Measurements from ENCODE around the gene RAB11FIP4.
"Not testable (repeated sequence)": the region's sequence is repeated elsewhere in the genome, so short reads cannot be mapped to it uniquely, and the experiment has no call there.

The RAB11FIP4 gene

DNA sequence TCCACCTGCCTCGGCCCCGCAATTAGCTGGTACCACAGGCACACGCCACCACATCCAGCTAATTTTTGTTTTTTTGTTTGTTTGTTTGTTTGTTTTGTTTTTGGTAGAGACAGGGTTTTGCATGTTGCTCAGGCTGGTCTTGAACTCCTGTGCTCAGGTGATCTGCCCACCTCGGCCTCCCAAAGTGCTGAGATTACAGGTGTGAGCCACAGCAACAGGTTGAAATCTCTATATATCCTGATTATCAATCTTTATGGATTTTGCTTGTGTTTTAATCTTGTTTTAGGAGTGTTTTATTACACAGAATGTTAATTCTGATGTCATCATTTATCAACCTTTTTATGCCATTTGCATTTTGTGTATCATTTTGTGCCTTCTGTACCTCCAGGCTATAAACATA, 48.2 kb downstream of the RAB11FIP4 start:
- Histone ChIP-seq H3K9ac (ENCODE audit: low read length) (no peak overlapping the region), H3F3A (ENCODE audit: insufficient read depth) (no peaks in the 10 kb centered on the region), H3K27ac (ENCODE audit: low read depth, low read length) (no peak overlapping the region), H3K27me3 (ENCODE audit: low read length) (no peaks in the 10 kb centered on the region), H3K4me2 (ENCODE audit: low read depth, low read length, poor library complexity, severe bottlenecking) (no peak overlapping the region), H2AFZ (ENCODE audit: low read depth, low read length, severe bottlenecking) (no peak overlapping the region), H3K9me2 (replicated peaks; ENCODE audit: insufficient read depth, low read length) (no peaks in the 10 kb centered on the region), H4K20me1 (ENCODE audit: low read depth, low read length) (no peaks in the 10 kb centered on the region), H3K9me3 (ENCODE audit: insufficient read depth, low read length) (no peaks in the 10 kb centered on the region), H3K36me3 (ENCODE audit: low read length) (no peaks in the 10 kb centered on the region), H3K4me3 (ENCODE audit: insufficient read depth, low read length, poor library complexity, severe bottlenecking) (no peak overlapping the region), H3K79me2 (ENCODE audit: insufficient read depth, low read length) (no peaks in the 10 kb centered on the region)
- no peak for TF ChIP-seq EZH2phosphoT487 (conservative IDR thresholded peaks at IDR 0.05; ENCODE audit: low read length)
- TF ChIP-seq, protein P1, sequence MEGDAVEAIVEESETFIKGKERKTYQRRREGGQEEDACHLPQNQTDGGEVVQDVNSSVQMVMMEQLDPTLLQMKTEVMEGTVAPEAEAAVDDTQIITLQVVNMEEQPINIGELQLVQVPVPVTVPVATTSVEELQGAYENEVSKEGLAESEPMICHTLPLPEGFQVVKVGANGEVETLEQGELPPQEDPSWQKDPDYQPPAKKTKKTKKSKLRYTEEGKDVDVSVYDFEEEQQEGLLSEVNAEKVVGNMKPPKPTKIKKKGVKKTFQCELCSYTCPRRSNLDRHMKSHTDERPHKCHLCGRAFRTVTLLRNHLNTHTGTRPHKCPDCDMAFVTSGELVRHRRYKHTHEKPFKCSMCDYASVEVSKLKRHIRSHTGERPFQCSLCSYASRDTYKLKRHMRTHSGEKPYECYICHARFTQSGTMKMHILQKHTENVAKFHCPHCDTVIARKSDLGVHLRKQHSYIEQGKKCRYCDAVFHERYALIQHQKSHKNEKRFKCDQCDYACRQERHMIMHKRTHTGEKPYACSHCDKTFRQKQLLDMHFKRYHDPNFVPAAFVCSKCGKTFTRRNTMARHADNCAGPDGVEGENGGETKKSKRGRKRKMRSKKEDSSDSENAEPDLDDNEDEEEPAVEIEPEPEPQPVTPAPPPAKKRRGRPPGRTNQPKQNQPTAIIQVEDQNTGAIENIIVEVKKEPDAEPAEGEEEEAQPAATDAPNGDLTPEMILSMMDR (IDR thresholded peaks at IDR 0.05; ENCODE audit: insufficient read depth, low read length, poor library complexity, severe bottlenecking), result no peak

DNA sequence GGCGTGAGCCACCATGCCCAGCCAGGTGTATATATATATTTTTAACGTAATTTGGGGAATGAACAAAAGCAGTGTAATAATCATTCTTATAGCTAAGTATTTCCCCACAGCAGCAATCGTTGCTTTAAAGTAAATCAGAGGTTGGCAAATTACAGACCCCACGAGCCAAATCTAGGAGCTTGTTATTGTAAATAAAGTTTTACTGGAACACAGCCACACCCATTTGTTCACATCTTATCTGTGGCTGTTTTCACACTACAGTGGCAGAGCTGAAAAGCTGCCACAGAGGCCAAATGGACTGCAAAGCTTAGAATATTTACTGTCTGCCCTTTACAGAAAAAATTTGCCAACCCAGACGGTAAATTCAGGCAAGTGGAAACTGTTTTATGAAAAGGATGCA, 50.8 kb downstream of the RAB11FIP4 start:
- Histone ChIP-seq H3K36me3 (ENCODE audit: low read length) (no peaks in the 10 kb centered on the region), H3K27ac (ENCODE audit: low read depth, low read length) (no peak overlapping the region), H2AFZ (ENCODE audit: low read depth, low read length, severe bottlenecking) (no peak overlapping the region), H3F3A (ENCODE audit: insufficient read depth) (no peaks in the 10 kb centered on the region), H3K4me2 (ENCODE audit: low read depth, low read length, poor library complexity, severe bottlenecking) (no peak overlapping the region), H3K9me3 (ENCODE audit: insufficient read depth, low read length) (no peaks in the 10 kb centered on the region), H4K20me1 (ENCODE audit: low read depth, low read length) (no peaks in the 10 kb centered on the region), H3K4me3 (ENCODE audit: insufficient read depth, low read length, poor library complexity, severe bottlenecking) (no peak overlapping the region), H3K9ac (ENCODE audit: low read length) (no peak overlapping the region), H3K27me3 (ENCODE audit: low read length) (no peaks in the 10 kb centered on the region), H3K79me2 (ENCODE audit: insufficient read depth, low read length) (no peaks in the 10 kb centered on the region), H3K9me2 (replicated peaks; ENCODE audit: insufficient read depth, low read length) (no peaks in the 10 kb centered on the region)
- no peak for TF ChIP-seq EZH2phosphoT487 (conservative IDR thresholded peaks at IDR 0.05; ENCODE audit: low read length)
- TF ChIP-seq, protein P1 (IDR thresholded peaks at IDR 0.05; ENCODE audit: insufficient read depth, low read length, poor library complexity, severe bottlenecking), result no peak

DNA sequence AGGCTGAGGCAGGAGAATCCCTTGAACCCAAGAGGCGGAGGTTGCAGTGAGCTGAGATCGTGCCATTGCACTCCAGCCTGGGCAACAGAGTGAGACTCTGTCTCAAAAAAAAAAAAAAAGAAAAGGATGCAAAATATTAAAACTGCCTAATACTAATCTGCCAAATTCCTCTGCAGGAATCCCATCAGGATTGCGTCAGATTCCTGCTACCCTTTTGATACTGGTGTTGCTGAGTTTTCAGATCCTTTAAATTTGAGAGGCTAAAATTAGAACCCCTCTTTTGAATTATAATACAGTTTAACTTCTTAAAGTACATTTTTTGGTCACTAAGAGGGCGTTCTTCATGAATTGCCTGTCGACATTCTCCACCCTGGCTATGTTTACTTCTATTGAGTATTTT, 51.4 kb downstream of the RAB11FIP4 start:
- not testable (repeated sequence) for H3K27me3 ChIP-seq (ENCODE audit: low read length); H3K9me3 ChIP-seq (ENCODE audit: insufficient read depth, low read length); H3F3A ChIP-seq (ENCODE audit: insufficient read depth); H3K36me3 ChIP-seq (ENCODE audit: low read length); H3K9ac ChIP-seq (ENCODE audit: low read length); H3K27ac ChIP-seq (ENCODE audit: low read depth, low read length); H2AFZ ChIP-seq (ENCODE audit: low read depth, low read length, severe bottlenecking); H3K4me2 ChIP-seq (ENCODE audit: low read depth, low read length, poor library complexity, severe bottlenecking); H3K79me2 ChIP-seq (ENCODE audit: insufficient read depth, low read length); H3K9me2 ChIP-seq (replicated peaks; ENCODE audit: insufficient read depth, low read length); H4K20me1 ChIP-seq (ENCODE audit: low read depth, low read length); H3K4me3 ChIP-seq (ENCODE audit: insufficient read depth, low read length, poor library complexity, severe bottlenecking)

DNA sequence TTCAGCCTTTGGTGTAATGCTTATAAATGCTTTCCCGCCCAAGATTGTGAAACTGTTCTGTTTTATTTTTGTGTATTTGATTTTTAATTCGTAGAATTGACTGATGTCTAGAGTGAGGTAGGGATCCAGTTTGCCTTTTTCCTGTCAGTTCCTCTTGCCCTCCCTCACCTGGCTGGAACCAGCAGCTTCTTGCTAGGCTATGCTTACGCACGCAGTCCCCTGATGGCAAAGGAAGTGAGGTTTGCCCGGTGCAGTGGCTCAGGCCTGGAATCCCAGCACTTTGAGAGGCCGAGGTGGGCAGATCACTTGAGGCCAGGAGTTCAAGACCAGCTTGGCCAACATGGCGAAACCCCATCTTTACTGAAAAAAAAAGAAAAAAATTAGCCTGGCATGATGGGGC, 51.9 kb downstream of the RAB11FIP4 start:
- Histone ChIP-seq H3F3A (ENCODE audit: insufficient read depth) (no peaks in the 10 kb centered on the region), H2AFZ (ENCODE audit: low read depth, low read length, severe bottlenecking) (no peak overlapping the region), H3K36me3 (ENCODE audit: low read length) (no peaks in the 10 kb centered on the region), H3K79me2 (ENCODE audit: insufficient read depth, low read length) (no peaks in the 10 kb centered on the region), H3K27me3 (ENCODE audit: low read length) (no peaks in the 10 kb centered on the region), H4K20me1 (ENCODE audit: low read depth, low read length) (no peaks in the 10 kb centered on the region), H3K9me2 (replicated peaks; ENCODE audit: insufficient read depth, low read length) (no peaks in the 10 kb centered on the region), H3K4me3 (ENCODE audit: insufficient read depth, low read length, poor library complexity, severe bottlenecking) (no peak overlapping the region), H3K27ac (ENCODE audit: low read depth, low read length) (no peak overlapping the region), H3K9ac (ENCODE audit: low read length) (no peak overlapping the region), H3K4me2 (ENCODE audit: low read depth, low read length, poor library complexity, severe bottlenecking) (no peak overlapping the region), H3K9me3 (ENCODE audit: insufficient read depth, low read length) (no peaks in the 10 kb centered on the region)
- TF ChIP-seq, protein P1 (IDR thresholded peaks at IDR 0.05; ENCODE audit: insufficient read depth, low read length, poor library complexity, severe bottlenecking), result no peak
- no peak for TF ChIP-seq EZH2phosphoT487 (conservative IDR thresholded peaks at IDR 0.05; ENCODE audit: low read length)
